Liver (tissue), 9 donors: ENCODE measurements around the gene ERBB3. TPM values are rescaled to one million over a fixed set of nuclear protein-coding genes. Genes with fewer than 3 reads are reported as not detected.

Source experiments
- DNase-seq: peaks from one replicate; pipeline ENCODE4 v3.0.0-alpha.2; 2017; ENCODE audit warnings: low spot score
- H3K27ac ChIP-seq, 2 donors: one replicate each; pipeline ENCODE4 v1.7.0; 2013; ENCODE audit warnings: inconsistent platforms in 2 of 2, low read length in 2 of 2, control low read depth in 1 of 2, low read depth in 1 of 2, mild to moderate bottlenecking in 1 of 2
- H3K27me3 ChIP-seq, 4 donors: one replicate each; pipeline versions ENCODE4 v1.6.1 to v1.7.0; 2013; ENCODE audit warnings: low read length in 3 of 4, inconsistent platforms in 1 of 4, mild to moderate bottlenecking in 1 of 4, moderate library complexity in 1 of 4; ENCODE audit not compliant: control insufficient read depth in 4 of 4, insufficient read depth in 4 of 4
- H3K36me3 ChIP-seq, 4 donors: one replicate each; pipeline versions ENCODE4 v1.6.1 to v1.7.0; 2013; ENCODE audit warnings: low read length in 3 of 4, mild to moderate bottlenecking in 3 of 4, low read depth in 1 of 4, moderate library complexity in 1 of 4; ENCODE audit not compliant: control insufficient read depth in 4 of 4, insufficient read depth in 3 of 4
- H3K4me1 ChIP-seq, 4 donors: one replicate each; pipeline versions ENCODE4 v1.6.1 to v1.7.0; 2013; ENCODE audit warnings: low read length in 3 of 4, mild to moderate bottlenecking in 3 of 4, moderate library complexity in 1 of 4; ENCODE audit not compliant: control insufficient read depth in 4 of 4, insufficient read depth in 4 of 4
- H3K4me3 ChIP-seq, 3 donors: one replicate each; pipeline versions ENCODE4 v1.6.1 to v1.7.0; 2013; ENCODE audit warnings: low read length in 3 of 3, control low read depth in 1 of 3, low read depth in 1 of 3, mild to moderate bottlenecking in 1 of 3
- H3K9ac ChIP-seq, 2 donors: one replicate each; pipeline ENCODE4 v1.7.0; 2013; ENCODE audit warnings: low read length in 2 of 2, mild to moderate bottlenecking in 2 of 2, moderate library complexity in 2 of 2, control low read depth in 1 of 2, low read depth in 1 of 2
- H3K9me3 ChIP-seq, 4 donors: one replicate each; pipeline versions ENCODE4 v1.6.1 to v1.7.0; 2013; ENCODE audit warnings: low read length in 3 of 4; ENCODE audit not compliant: control insufficient read depth in 4 of 4
- ATF3 ChIP-seq: IDR thresholded peaks from 2 replicates; pipeline ENCODE4 v1.6.1; 2016; ENCODE audit warnings: antibody characterized with exemption
- FOXA1 ChIP-seq: IDR thresholded peaks from 2 replicates; pipeline ENCODE4 v1.6.1; 2016; ENCODE audit warnings: antibody characterized with exemption
- FOXA2 ChIP-seq: IDR thresholded peaks from 2 replicates; pipeline ENCODE4 v1.6.1; 2016; ENCODE audit warnings: antibody characterized with exemption
- HNF4A ChIP-seq, 2 donors: conservative IDR thresholded peaks; 2 replicates each; pipeline ENCODE4 v1.6.1; 2016; ENCODE audit warnings: antibody characterized with exemption in 2 of 2, mild to moderate bottlenecking in 2 of 2
- JUND ChIP-seq, 2 donors: IDR thresholded peaks; 2 replicates each; pipeline ENCODE4 v1.6.1; 2016; ENCODE audit warnings: antibody characterized with exemption in 2 of 2
- MAX ChIP-seq: IDR thresholded peaks from 2 replicates; pipeline ENCODE4 v1.6.1; 2016; ENCODE audit warnings: antibody characterized with exemption
- NR2F2 ChIP-seq: IDR thresholded peaks from 2 replicates; pipeline ENCODE4 v1.6.1; 2016; ENCODE audit warnings: antibody characterized with exemption
- RAD21 ChIP-seq, 2 donors: IDR thresholded peaks; 2 replicates each; pipeline ENCODE4 v1.6.1; 2016; ENCODE audit warnings: antibody characterized with exemption in 2 of 2, mild to moderate bottlenecking in 2 of 2
- REST ChIP-seq: IDR thresholded peaks from 2 replicates; pipeline ENCODE4 v1.6.1; 2016; ENCODE audit warnings: antibody characterized with exemption, mild to moderate bottlenecking
- RXRA ChIP-seq, 2 donors: IDR thresholded peaks; 2 replicates each; pipeline ENCODE4 v1.6.1; 2017 to 2018; ENCODE audit warnings: antibody characterized with exemption in 2 of 2, mild to moderate bottlenecking in 1 of 2
- SP1 ChIP-seq: IDR thresholded peaks from 2 replicates; pipeline ENCODE4 v1.6.1; 2018; ENCODE audit warnings: antibody characterized with exemption, mild to moderate bottlenecking
- YY1 ChIP-seq: IDR thresholded peaks from 2 replicates; pipeline ENCODE4 v1.6.1; 2016; ENCODE audit warnings: antibody characterized with exemption, mild to moderate bottlenecking
- ZBTB33 ChIP-seq: IDR thresholded peaks from 2 replicates; pipeline ENCODE4 v1.6.1; 2016; ENCODE audit warnings: antibody characterized with exemption
- WGBS: extraction: QIAGEN DNeasy Blood & Tissue Kit; methylation state at CpG from one replicate; pipeline ENCODE4 v1.1.7; 2013; 5-methylcytosine and 5-hydroxymethylcytosine counted together
- polyA plus RNA-seq, 2 donors: library from polyadenylated mRNA; stranded (reverse) in 1 of 2; unstranded in 1 of 2; fragments of 200-250 nt in 1 of 2; fragments of >200 nt in 1 of 2; fragmentation: Nextera tagmentation in 1 of 2; extraction: Ambion mirVana in 1 of 2; gene quantifications; one replicate each; pipeline versions ENCODE4 v1.2.1 to v1.2.3, GENCODE V29; 2013 to 2015
- total RNA-seq, 2 donors: library from RNA; depleted of rRNA; stranded (reverse); fragments of >200 nt; gene quantifications; one replicate each; pipeline ENCODE4 v1.2.3, GENCODE V29; 2014
- donor health status: healthy.
- donor health status: healthy.
- donor health status: healthy.
- donor health status: healthy.
- donor health status: healthy.

The ERBB3 gene
- total and polyA plus RNA-seq, 4 donors: 32.4 to 141 (median 51.6) TPM

DNA sequence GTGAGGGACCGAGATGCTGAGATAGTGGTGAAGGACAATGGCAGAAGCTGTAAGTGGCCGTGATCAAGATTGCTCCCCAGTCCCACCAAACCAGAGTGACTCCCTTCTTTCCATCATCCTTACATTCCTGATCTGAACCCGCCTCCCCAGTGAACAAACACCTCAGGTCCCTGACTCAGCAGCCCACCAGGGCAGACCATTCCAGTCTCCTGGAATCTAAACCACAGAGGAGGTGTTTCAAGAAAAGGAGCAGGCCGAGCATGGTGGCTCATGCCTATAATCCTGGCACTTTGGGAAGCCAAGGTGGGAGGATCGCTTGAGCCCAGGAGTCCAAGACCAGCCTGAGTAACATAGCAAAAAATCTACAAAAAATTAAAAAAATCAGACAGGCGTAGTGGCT is 6.6 kb downstream of the ERBB3 start:
- peaks cover 12 to 45% (median 36%) of the 10 kb centered on the region in 4 donors for H3K4me1 ChIP-seq
- 78% methylated on average over 6 of the region's 6 CpGs for WGBS
- no peak for TF ChIP-seq ZBTB33
- no peak for TF ChIP-seq MAX
- TF ChIP-seq NR2F2: no peak
- TF ChIP-seq JUND (IDR thresholded peaks at IDR 0.05): no peak
- TF ChIP-seq YY1: no peak
- no peak for TF ChIP-seq ATF3
- no peak for TF ChIP-seq REST
- TF ChIP-seq FOXA1: no peak
- no peak for TF ChIP-seq HNF4A (conservative IDR thresholded peaks at IDR 0.05)
- no peaks in the 10 kb centered on the region for H3K27me3 ChIP-seq
- no peaks in the 10 kb centered on the region for H3K9me3 ChIP-seq
- H3K27ac ChIP-seq: peak overlapping the region; percentile 39 to 40
- no peak for DNase-seq
- no peak overlapping the region for H3K4me3 ChIP-seq
- H3K9ac ChIP-seq: no peak overlapping the region
- H3K36me3 ChIP-seq: peaks cover 15 to 37% (median 34%) of the 10 kb centered on the region in 4 donors

GRCh38 chr12:56087220-56087619 is 7.3 kb downstream of the ERBB3 start:
- DNase-seq: no peak
- peak overlapping the region; percentile 79 to 80 for H3K27ac ChIP-seq
- H3K4me3 ChIP-seq: no peak overlapping the region
- no peaks in the 10 kb centered on the region for H3K9me3 ChIP-seq
- H3K27me3 ChIP-seq: no peaks in the 10 kb centered on the region
- H3K9ac ChIP-seq: peak overlapping the region in 1 of 2 donors; percentile 26
- WGBS: 46% methylated on average over 6 of the region's 6 CpGs
- peaks cover 15 to 39% (median 35%) of the 10 kb centered on the region in 4 donors for H3K36me3 ChIP-seq
- H3K4me1 ChIP-seq: peaks cover 12 to 44% (median 34%) of the 10 kb centered on the region in 4 donors
- TF ChIP-seq MAX (no peak), ZBTB33 (no peak), RXRA (IDR thresholded peaks at IDR 0.05) (peak; percentile 54 to 56), RAD21 (IDR thresholded peaks at IDR 0.05) (peak; percentile 8 to 51), SP1 (peak; percentile 62), FOXA2 (peak; percentile 82), HNF4A (conservative IDR thresholded peaks at IDR 0.05) (peak; percentile 54 to 58), FOXA1 (peak; percentile 33)
